GM18517 (cell line): ENCODE data around the gene ANGPT4.
"Not testable (repeated sequence)": the region's sequence is repeated elsewhere in the genome, so short reads cannot be mapped to it uniquely, and the experiment has no call there.

Experiments
- ATAC-seq: cut with Tn5 transposase; IDR thresholded peaks from one replicate; pipeline ENCODE4 v1.9.1; 2021; ENCODE audit warnings: mild to moderate bottlenecking, moderate library complexity; ENCODE audit not compliant: unreplicated experiment

ANGPT4 gene

DNA sequence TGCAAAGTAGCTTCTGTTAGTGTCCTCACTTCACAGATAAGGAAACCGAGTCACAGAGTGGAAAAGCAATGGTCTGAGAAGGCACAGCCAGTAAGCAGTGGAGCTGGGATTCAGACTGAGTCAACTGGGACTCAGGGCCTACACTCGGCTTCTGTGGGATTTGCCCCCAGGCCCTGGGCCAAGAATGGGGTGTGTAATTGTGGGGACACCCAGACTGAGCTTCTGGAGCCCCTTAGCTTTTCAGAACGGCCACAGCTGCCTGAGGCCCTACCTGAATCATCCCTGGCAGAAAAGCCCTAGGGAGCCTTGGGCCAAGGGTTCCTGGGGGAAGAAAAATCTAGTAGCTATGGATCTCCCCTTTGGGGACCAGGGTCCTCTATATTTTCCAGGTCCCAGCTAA lies 6.5 kb downstream of the ANGPT4 start:
- ATAC-seq: no peak

DNA sequence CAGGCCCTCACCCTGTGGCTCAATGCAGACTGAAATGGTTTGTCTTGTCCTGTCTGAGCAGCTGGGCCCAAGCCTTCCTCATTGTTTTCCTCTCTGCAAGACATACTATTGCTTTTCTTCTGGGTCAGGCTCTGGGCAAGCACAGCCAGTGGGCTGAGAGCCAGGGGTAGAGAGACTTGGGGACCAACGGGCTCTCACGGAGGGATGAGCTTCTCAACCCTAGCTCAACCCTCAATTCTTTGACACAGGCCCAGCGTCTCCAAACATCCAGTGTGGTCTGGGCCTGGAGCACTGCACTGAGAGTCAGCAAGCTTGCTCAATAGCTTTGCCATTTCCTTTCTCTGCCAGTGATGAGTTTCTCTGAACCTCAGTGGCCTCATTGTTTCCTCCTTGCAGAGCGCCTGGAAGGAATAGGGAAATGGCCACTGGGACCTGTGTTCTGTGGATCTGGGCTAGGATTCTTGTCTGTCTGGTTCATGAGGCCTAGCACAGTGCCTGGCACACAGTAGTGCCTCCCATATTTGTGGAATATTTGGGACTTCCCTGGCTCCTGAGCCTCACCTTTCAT lies 9.3 kb downstream of the ANGPT4 start:
- ATAC-seq: no peak

DNA sequence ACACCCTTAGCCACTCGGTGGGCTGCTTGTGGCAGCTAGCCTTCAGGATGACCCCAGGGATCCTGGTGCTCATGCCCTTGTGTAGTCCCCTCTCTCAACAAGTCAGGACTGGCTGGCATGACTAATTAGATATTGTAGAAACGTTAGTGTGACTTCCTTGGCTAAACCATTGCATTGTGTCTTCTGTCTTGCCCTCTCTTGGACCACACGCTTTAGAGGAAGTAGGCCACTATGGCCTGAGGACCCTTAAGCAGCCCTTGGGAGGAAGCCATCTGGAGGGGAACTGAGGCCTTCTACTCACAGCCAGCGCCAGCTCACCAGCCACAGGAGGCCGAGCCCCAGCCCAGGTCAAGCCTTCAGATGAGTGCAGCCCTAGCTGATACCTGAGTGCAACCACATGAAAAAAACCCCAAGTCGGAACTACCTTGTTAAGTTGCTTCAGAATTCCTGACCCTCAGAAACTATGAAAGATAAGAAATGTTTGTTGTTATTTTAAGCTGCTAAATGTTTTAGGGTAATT lies 10.1 kb downstream of the ANGPT4 start:
- ATAC-seq: no peak

- ATAC-seq: no peak
Measured at GRCh38 chr20:905396-905961, 10.7 kb downstream of the ANGPT4 start.

- no peak for ATAC-seq
Measured at GRCh38 chr20:904039-904545, 12.0 kb downstream of the ANGPT4 start.

GRCh38 chr20:897436-897835 lies 18.7 kb downstream of the ANGPT4 start:
- ATAC-seq: not testable (repeated sequence)

DNA sequence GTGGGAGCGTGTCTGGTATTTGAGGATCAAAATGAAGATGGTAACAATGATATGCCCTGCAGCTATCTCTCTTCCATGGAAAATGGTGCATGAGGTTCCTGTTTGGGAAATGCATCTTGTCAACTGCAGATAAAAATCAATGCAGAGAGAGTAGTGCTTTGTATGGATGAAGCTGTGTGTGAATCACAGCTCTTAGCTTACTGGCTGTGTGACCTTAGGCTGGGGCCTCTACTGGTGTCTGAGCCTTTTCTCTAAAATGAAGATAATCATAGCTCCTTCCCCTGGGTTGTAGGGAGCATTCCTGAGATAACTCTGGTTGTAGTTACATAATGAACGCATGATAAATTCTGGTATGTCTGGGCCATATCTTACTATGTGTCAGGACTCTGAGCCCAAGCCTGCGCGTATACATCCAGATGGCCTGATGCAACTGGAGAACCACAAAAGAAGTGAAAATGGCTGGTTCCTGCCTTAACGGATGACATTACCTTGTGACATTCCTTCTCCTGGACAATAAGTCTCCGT lies 19.6 kb downstream of the ANGPT4 start:
- no peak for ATAC-seq

GRCh38 chr20:892371-892770 lies 23.8 kb downstream of the ANGPT4 start:
- ATAC-seq: not testable (repeated sequence)

- ATAC-seq: no peak
Measured at GRCh38 chr20:891706-892080, 24.4 kb downstream of the ANGPT4 start.

DNA sequence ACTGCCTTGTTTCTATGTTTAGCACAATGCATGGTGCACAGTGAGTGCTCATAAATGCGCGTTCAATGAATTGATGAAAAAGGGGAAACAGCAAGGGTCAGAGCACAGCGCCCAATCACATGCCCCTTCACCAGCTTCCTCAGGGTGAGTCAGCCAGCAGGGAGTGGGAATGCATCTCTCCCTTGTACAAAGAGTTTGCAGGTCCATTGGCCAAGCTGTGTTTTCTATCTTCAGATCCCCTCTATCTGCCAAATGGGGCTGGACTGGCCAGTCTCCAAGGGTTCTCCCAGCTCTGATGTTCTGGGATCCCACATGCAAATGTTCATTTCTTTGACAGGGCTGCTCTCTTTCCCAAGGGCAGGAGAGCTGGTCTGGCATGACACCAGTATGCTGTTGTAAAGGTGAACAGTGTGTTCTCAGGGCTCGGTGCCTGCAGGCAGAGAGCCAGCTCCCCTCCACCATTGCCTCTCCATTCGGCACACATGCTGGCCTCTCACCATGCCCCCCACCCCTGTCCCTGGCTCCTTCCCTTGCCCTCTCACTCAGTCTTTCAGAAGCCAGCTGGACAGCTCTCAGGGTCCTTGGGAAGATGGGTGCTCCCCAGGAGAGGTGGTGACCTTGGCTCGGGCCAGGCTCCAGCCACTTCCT lies 25.0 kb downstream of the ANGPT4 start:
- ATAC-seq: no peak

- ATAC-seq: no peak
Measured at GRCh38 chr20:890666-891057, 25.5 kb downstream of the ANGPT4 start.

DNA sequence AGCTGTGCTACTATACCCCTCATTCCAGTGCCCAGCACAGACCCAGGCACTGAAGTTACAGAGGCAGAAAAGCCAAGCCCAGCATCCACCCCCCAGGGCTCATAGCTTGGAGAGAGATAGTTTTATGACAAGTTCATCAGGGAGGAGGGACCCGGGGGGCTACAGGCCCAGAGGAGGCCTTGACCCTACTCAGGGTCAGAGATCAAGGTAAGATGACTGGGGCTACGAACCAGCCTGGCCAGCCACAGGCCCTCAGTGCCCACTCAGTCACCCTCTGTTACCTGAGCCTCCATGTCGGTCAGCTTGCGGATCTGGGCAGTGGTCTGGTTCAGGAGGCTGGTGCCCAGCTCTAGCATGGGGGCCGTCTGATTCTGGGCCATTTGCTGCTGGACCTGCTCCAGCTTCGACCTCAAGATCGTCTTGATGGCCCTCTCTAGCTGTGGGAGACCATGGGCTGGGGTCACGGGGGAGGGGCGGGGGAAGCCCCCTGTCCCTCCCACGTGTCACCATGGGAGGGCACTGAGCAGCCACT lies 26.1 kb downstream of the ANGPT4 start:
- no peak for ATAC-seq

DNA sequence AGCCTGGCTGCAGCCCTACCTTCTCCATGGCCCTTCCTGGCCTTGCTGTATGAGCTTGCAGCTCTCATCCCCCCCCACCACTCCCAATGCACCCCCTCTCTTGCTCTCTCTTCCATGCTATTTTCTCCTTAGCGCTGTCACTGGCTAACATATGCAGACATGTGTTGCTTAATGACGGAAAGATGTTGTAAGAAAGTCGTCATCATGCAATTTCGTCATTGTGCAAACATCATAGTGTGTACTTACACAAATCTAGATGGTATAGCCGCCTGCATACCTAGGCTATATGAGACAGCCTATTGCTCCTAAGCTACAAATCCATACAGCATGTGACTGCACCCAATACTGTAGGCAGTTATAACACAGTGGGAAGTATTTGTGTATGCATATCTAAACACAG lies 27.0 kb downstream of the ANGPT4 start:
- no peak for ATAC-seq

GRCh38 chr20:888057-888456 lies 28.1 kb downstream of the ANGPT4 start:
- ATAC-seq: no peak

- no peak for ATAC-seq
Measured at GRCh38 chr20:887137-887536, 29.0 kb downstream of the ANGPT4 start.

GRCh38 chr20:884983-885952 lies 30.9 kb downstream of the ANGPT4 start:
- no peak for ATAC-seq

DNA sequence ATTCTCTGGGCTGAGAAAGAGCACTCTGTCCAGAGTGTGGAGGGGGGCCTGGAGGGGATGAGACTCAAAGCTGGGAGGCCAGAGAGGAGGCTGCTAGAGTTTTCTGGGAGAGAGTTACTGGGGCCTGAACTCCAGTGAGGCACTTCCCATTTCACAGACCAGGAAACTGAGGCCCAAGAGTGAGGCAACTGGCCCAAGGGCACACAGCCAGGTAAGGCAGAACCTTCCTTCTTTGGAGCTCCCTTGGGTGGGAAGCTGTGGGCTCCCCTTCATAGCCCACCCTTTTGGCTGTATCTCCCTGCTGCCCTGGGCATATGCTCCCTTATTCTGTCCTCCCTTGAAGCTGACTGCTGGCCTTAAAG lies 34.4 kb downstream of the ANGPT4 start:
- ATAC-seq: no peak

GRCh38 chr20:881051-881782 lies 34.9 kb downstream of the ANGPT4 start:
- no peak for ATAC-seq

DNA sequence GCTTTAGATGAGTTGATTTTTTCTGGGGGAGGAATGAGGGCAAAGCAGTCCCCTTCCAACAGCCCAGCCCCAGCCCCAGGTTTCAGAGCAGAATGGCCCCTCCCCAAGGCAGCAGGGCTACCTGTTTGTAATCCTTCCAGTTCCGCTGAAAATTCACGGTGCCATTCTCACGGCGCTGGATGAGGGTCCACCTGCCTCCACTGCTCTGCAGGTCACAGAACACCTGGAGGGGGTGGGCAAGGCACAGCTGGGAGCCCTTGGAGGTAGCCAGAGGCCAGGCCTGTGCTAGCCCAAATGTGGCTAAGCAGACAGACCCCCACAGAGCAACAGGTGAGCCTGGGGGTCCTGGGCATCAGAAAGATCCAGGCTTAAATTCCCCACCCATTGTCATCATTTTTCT lies 36.5 kb downstream of the ANGPT4 start:
- ATAC-seq: no peak
